Kidney epithelial cell (primary cell): ENCODE data around the gene ADAMTS3. TPM values are rescaled to one million over a fixed set of nuclear protein-coding genes. Genes with fewer than 3 reads are reported as not detected.

Source experiments
- DNase-seq: peaks from one replicate; pipeline ENCODE4 v3.0.0-alpha.2; 2010; ENCODE audit warnings: low read depth
- H3K27me3 ChIP-seq: 2 replicates; pipeline ENCODE4 v1.6.0; 2011; ENCODE audit warnings: low read length; ENCODE audit not compliant: control insufficient read depth, insufficient read depth
- H3K36me3 ChIP-seq: 2 replicates; pipeline ENCODE4 v1.5.1; 2011; ENCODE audit warnings: low read length; ENCODE audit not compliant: control insufficient read depth, insufficient read depth
- H3K4me3 ChIP-seq: 2 replicates; pipeline ENCODE4 v1.5.1; 2011; ENCODE audit warnings: low read depth, mild to moderate bottlenecking, control low read depth, low read length
- total RNA-seq: library from RNA; depleted of rRNA; stranded (reverse); fragments of >200 nt; gene quantifications from 2 replicates; pipeline ENCODE4 v1.2.3, GENCODE V29; 2015
- TF ChIP-seq, protein P1 (sequence below): IDR thresholded peaks from 2 replicates; pipeline ENCODE4 v1.5.1; 2011; ENCODE audit warnings: mild to moderate bottlenecking, moderate library complexity, low read length, control low read depth, inconsistent platforms; ENCODE audit not compliant: insufficient read depth, poor library complexity, severe bottlenecking

Gene ADAMTS3
- total RNA-seq, 1 donor from 2014 or later: 3.5 TPM

DNA sequence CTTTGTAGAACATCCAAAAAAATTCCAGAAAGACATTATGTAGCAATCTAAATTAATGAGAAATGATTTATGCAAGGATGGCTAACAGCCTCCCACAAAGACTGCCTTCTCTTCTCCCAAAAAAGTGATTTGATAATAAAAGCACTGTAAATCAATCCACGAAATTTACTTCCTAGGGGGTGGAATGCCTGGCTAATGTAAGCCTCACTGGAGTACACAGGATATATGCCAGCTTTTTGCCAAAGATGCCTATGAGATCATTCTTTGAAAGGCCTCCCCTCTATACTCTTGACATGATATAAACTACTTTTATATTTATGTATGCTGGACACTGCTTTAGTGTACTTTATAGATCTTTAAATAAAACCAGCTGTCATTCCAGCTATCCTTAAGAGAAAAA is 211.1 kb downstream of the ADAMTS3 start:
- Histone ChIP-seq H3K36me3 (no peaks in the 10 kb centered on the region), H3K27me3 (no peaks in the 10 kb centered on the region), H3K4me3 (no peak overlapping the region)
- TF ChIP-seq, protein P1, sequence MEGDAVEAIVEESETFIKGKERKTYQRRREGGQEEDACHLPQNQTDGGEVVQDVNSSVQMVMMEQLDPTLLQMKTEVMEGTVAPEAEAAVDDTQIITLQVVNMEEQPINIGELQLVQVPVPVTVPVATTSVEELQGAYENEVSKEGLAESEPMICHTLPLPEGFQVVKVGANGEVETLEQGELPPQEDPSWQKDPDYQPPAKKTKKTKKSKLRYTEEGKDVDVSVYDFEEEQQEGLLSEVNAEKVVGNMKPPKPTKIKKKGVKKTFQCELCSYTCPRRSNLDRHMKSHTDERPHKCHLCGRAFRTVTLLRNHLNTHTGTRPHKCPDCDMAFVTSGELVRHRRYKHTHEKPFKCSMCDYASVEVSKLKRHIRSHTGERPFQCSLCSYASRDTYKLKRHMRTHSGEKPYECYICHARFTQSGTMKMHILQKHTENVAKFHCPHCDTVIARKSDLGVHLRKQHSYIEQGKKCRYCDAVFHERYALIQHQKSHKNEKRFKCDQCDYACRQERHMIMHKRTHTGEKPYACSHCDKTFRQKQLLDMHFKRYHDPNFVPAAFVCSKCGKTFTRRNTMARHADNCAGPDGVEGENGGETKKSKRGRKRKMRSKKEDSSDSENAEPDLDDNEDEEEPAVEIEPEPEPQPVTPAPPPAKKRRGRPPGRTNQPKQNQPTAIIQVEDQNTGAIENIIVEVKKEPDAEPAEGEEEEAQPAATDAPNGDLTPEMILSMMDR: no peak
- DNase-seq: no peak

DNA sequence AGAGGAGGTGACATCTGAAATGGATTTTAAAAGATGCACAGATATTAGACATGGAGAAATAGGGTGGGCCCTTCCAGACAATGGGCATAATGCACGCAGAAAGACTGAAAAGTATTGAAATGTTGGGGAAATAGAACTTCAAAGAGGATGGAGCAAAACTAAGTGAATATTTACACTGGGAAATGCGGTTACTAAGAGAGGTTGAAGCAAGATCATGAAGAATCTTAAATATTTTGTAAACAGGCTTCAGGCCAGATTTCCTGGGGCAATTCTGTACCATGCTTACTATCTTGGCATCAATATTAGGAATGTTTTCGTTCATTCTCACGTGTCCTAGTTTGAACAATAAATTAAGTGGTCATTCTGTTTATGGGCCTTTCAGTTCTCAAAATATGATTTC is 216.3 kb downstream of the ADAMTS3 start:
- Histone ChIP-seq H3K36me3 (no peaks in the 10 kb centered on the region), H3K27me3 (no peaks in the 10 kb centered on the region), H3K4me3 (no peak overlapping the region)
- TF ChIP-seq, protein P1: no peak
- no peak for DNase-seq

DNA sequence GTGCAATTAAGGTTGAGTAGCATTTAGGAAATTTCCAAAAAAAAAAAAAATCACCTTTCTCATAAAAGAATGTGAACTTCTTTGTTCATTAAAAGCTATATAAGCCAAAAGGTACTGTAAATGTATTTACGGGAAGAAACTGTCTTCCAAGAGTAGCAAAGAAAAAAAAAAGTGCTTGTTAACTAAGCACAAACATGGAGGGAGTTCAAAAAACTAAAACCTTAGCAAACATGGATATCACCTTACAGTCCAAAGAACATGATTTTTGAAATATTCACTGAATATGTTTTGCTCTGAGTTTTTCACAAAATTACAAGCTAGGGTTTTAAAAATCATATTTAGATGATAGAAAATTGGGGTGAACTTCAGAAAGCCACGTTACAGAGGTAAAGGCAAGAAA is 217.5 kb downstream of the ADAMTS3 start:
- TF ChIP-seq, protein P1: no peak
- Histone ChIP-seq H3K4me3 (no peak overlapping the region), H3K36me3 (no peaks in the 10 kb centered on the region), H3K27me3 (no peaks in the 10 kb centered on the region)
- no peak for DNase-seq

DNA sequence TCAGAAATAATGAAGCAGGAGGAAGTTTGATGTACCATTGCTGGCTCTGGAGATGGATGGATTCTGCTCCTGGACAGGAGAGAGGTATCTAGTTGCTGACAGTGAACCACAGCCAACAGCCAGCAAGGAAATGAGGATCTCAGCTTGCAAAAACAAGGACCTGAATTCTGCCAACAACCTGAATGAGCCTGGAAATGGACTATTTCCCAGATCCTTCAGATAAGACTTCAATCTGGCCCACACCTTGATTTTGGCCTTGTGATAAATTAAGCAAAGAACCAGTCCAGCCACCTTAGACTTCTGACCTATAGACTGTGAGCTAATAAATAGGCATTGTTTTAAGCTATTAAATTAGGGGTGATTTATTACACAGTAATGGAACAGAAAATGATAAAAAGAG is 220.3 kb downstream of the ADAMTS3 start:
- Histone ChIP-seq H3K4me3 (no peak overlapping the region), H3K27me3 (no peaks in the 10 kb centered on the region), H3K36me3 (no peaks in the 10 kb centered on the region)
- DNase-seq: no peak
- TF ChIP-seq, protein P1: no peak

DNA sequence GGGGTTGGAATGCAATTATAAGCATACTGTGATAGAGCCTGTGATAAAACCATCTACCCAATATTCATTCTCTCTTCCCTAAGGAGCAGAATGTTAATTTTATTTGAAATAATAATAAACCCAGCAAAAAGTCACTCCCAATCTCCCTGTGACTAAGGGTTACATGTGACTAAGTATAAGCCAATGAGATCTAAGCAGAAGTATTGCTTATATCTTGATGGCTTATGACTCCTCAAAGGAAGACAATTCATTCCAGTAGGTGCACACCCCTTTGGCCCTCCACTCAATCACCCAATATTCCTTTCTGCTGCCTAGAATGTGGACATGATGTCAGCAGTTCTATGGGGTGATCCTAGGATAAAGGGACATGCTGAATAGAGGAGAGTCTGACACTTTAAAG is 224.6 kb downstream of the ADAMTS3 start:
- Histone ChIP-seq H3K27me3 (no peaks in the 10 kb centered on the region), H3K36me3 (no peaks in the 10 kb centered on the region), H3K4me3 (no peak overlapping the region)
- TF ChIP-seq, protein P1: no peak
- no peak for DNase-seq

DNA sequence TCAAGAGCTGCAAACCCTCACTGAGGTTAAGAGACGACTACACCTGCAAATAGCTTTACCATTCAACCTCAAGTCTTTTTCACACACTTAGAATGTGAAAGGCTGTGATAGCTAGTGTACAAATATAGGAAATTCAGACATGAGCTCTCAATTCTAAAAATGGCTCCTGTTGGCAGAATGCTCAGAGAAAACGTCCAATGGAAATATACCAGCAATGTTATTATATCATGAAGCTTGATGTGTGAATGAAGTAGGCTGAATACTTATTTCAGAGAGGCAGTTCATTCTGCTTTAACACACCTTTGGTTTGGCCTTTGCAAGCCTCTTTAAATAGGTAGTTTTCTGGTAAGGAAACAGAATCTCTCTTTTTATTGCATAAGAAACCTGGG is 227.6 kb downstream of the ADAMTS3 start:
- no peak for DNase-seq
- no peaks in the 10 kb centered on the region for H3K36me3 ChIP-seq
- H3K27me3 ChIP-seq: no peaks in the 10 kb centered on the region
- H3K4me3 ChIP-seq: no peak overlapping the region
- TF ChIP-seq, protein P1: no peak
